Endothelial cell (in vitro differentiated cells): ENCODE measurements around the gene NEURL1B. TPM values are rescaled to one million over a fixed set of nuclear protein-coding genes. Genes with fewer than 3 reads are reported as not detected.

Experiments
- DNase-seq: peaks from one replicate; pipeline ENCODE4 v3.0.0; 2021; ENCODE audit warnings: low spot score
- H3K27ac Mint-ChIP-seq: one replicate; pipeline ENCODE4 v1.8.0; 2021; ENCODE audit warnings: mixed read lengths, inconsistent platforms; ENCODE audit not compliant: unreplicated experiment
- H3K27me3 Mint-ChIP-seq: one replicate; pipeline ENCODE4 v1.8.0; 2021; ENCODE audit warnings: mild to moderate bottlenecking, moderate library complexity, mixed read lengths, inconsistent platforms; ENCODE audit not compliant: unreplicated experiment
- H3K36me3 Mint-ChIP-seq: one replicate; pipeline ENCODE4 v1.8.0; 2021; ENCODE audit warnings: mild to moderate bottlenecking, low read depth, mixed read lengths, inconsistent platforms; ENCODE audit not compliant: unreplicated experiment
- H3K4me1 Mint-ChIP-seq: one replicate; pipeline ENCODE4 v1.8.0; 2021; ENCODE audit warnings: mild to moderate bottlenecking, mixed read lengths, inconsistent platforms; ENCODE audit not compliant: unreplicated experiment
- H3K4me3 Mint-ChIP-seq: one replicate; pipeline ENCODE4 v1.8.0; 2021; ENCODE audit warnings: mild to moderate bottlenecking, mixed read lengths, inconsistent platforms; ENCODE audit not compliant: unreplicated experiment
- H3K9me3 Mint-ChIP-seq: one replicate; pipeline ENCODE4 v1.8.0; 2021; ENCODE audit warnings: mixed read lengths, inconsistent platforms; ENCODE audit not compliant: unreplicated experiment
- total RNA-seq: library from RNA; stranded (reverse); fragmentation: NEBNext Ultra II Directional; extraction: Animal tissue kit (Norgen Biotek cat#: 25700); gene quantifications from one replicate; pipeline ENCODE4 v1.2.1, GENCODE V29; 2021; ENCODE audit not compliant: unreplicated experiment
- TF ChIP-seq, protein P1 (sequence below): fragments of 200-600 bp; sonication (generic); IDR thresholded peaks from one replicate; pipeline ENCODE4 v1.5.0; 2021; ENCODE audit warnings: antibody characterized with exemption; ENCODE audit not compliant: unreplicated experiment

Gene NEURL1B
- total RNA-seq, 1 donor from 2014 or later: 0.13 TPM

DNA sequence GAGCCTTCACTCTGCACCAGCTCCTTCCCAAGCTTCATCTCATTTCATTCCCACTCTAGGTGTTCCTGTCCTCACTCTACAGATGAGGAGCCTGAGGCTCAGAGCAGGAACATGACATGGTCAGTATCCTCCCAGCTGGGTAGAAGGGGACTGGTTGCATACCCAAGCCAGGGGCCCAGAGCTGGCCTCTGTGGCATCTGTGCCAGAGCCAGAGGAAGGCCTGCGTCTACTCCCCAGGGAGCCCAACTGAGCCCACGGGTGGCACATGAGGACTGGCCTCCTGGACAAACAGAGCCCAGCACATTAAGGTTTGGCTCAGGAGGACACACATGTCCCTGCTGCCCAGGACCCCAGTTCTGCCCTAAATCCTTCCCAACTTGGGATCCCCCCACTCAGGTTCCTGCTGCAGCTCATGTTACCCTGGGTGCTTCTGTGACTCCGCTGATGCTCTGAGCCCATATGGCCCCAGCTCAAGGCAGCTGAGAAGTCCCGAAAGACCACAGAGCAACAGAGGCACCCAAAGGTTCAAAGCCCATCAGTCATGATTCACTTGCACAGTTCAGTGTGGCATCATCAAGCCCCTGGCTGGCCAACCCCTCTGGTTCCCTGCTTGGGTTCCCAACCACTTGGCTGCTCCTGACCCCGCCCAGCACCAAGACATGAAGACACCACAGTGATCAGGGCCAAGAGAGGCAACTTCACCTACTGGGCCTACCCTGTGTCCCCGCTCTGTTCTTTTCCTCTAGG lies 8.5 kb upstream of the NEURL1B start:
- TF ChIP-seq, protein P1, sequence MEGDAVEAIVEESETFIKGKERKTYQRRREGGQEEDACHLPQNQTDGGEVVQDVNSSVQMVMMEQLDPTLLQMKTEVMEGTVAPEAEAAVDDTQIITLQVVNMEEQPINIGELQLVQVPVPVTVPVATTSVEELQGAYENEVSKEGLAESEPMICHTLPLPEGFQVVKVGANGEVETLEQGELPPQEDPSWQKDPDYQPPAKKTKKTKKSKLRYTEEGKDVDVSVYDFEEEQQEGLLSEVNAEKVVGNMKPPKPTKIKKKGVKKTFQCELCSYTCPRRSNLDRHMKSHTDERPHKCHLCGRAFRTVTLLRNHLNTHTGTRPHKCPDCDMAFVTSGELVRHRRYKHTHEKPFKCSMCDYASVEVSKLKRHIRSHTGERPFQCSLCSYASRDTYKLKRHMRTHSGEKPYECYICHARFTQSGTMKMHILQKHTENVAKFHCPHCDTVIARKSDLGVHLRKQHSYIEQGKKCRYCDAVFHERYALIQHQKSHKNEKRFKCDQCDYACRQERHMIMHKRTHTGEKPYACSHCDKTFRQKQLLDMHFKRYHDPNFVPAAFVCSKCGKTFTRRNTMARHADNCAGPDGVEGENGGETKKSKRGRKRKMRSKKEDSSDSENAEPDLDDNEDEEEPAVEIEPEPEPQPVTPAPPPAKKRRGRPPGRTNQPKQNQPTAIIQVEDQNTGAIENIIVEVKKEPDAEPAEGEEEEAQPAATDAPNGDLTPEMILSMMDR: no peak
- H3K4me1 Mint-ChIP-seq: no peaks in the 10 kb centered on the region
- no peak for DNase-seq

DNA sequence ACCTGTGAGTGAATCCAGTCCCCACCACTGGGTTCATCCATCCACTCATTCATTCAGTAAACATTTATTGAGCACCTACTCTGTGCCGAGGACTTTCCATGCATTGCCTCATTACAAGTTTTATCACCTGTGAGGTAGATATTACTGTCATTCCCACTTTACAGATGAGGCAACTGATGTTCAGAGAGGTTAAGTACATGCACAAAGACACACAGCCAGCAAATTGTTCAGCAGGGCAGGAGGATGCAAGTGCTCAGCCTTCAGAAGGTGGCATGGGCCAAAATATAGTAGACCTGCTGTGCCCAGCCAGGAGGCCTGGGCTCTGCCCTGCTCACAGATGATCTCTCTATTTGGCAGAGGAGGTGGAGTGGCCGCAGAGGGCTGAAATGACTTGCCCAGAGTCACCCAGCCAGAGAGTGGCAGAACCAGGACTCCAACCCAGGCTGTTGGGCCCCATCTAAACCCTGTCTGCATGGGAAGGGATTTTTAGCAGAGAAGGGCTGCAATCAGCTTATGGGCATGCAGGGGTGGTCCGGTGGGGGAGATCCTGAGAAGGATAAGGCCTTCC lies 7.6 kb upstream of the NEURL1B start:
- DNase-seq: no peak
- Mint-ChIP-seq H3K9me3 (no peaks in the 10 kb centered on the region), H3K36me3 (peaks cover 3% of the 10 kb centered on the region), H3K27me3 (peaks cover 4% of the 10 kb centered on the region), H3K4me1 (no peaks in the 10 kb centered on the region), H3K4me3 (no peak overlapping the region), H3K27ac (no peak overlapping the region)
- TF ChIP-seq, protein P1: no peak

More for the DNA sequence above, 8.5 kb upstream of the NEURL1B start:
- Mint-ChIP-seq H3K9me3 (no peaks in the 10 kb centered on the region), H3K4me3 (no peak overlapping the region), H3K27me3 (peaks cover 2% of the 10 kb centered on the region), H3K27ac (no peak overlapping the region), H3K36me3 (no peaks in the 10 kb centered on the region)

DNA sequence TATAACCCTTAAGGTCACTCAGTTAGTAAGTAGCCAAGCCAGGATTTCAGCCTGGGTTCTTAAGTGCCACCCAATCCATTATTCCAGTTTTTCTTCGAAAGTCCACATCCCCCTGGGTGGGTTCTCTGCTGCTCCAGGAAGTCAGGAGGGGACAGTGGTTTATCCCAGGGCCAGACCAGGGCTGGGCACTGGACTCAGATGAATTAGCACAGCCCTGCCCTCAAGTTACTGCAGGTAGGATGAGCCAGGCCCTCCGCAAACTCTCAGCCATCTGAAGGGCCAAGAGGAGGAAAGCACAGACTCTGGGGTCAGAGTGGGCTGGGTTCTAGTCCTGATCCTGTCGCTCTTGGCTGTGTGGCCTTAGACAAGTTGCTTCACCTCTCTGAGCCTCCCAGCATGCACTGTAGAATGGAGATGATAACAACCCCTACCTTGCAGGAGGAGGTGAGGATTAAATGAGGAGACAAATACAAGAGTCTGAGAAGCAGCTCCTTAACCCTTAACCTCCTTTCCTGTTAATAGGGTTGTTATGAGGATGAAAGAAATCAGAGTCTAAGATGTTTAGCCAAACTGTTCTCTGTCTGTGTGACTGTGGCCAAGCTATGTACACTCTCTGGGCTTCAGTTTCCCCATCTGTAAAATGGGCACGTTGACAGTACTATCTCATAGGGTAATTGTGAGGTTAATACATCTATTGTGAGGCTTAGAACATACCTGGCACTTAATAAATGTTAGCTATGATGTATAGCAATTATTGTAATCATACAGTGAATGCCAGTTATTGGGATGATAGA lies 6.8 kb upstream of the NEURL1B start:
- Mint-ChIP-seq H3K4me1 (no peaks in the 10 kb centered on the region), H3K4me3 (no peak overlapping the region), H3K36me3 (peaks cover 4% of the 10 kb centered on the region), H3K9me3 (no peaks in the 10 kb centered on the region), H3K27ac (no peak overlapping the region), H3K27me3 (peaks cover 4% of the 10 kb centered on the region)
- no peak for DNase-seq
- TF ChIP-seq, protein P1: no peak

DNA sequence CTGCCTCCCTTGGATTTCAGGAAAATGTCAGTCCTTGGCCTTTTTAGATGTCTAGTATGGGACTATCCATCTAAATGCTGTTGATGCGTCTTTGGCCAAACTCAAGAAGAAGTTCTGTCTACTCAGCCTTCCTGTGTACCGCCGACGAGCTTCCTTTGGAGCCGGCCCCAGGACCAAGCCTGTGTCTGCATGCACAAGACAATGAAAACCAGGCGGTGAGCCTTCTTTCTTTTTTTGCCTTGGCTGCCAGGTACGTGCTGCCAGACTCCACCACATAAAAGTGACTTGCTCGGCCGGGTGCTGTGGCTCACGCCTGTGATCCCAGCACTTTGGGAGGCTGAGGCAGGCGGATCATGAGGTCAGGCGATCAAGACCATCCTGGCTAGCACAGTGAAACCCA lies 6.0 kb upstream of the NEURL1B start:
- Mint-ChIP-seq H3K36me3 (peaks cover 4% of the 10 kb centered on the region), H3K27ac (no peak overlapping the region), H3K4me1 (no peaks in the 10 kb centered on the region), H3K4me3 (no peak overlapping the region), H3K27me3 (peaks cover 4% of the 10 kb centered on the region), H3K9me3 (no peaks in the 10 kb centered on the region)
- DNase-seq: no peak
- TF ChIP-seq, protein P1: no peak
